ENCODE data around the gene PBX4.

PBX4 gene

GRCh38 chr19:19591133-19591825, 27.2 kb downstream of the PBX4 start:
- Histone ChIP-seq H3K27me3 (ENCODE audit: insufficient read depth, low read depth) (no peaks in the 10 kb centered on the region), H3K79me2 (ENCODE audit: insufficient read depth, low read depth) (no peaks in the 10 kb centered on the region), H3K9ac (no peak overlapping the region), H2AFZ (ENCODE audit: low read depth) (no peak overlapping the region), H3K4me2 (no peak overlapping the region), H4K20me1 (ENCODE audit: insufficient read depth) (no peaks in the 10 kb centered on the region), H3K4me3 (IDR thresholded peaks at IDR 0.05; ENCODE audit: insufficient read depth, low read depth, low read length) (no peak overlapping the region), H3K4me1 (ENCODE audit: low read depth, poor library complexity, severe bottlenecking) (no peaks in the 10 kb centered on the region), H3K27ac (no peak overlapping the region), H3K36me3 (ENCODE audit: insufficient read depth) (no peaks in the 10 kb centered on the region)
- no peak for TF ChIP-seq CTCF (conservative IDR thresholded peaks at IDR 0.05; ENCODE audit: low read depth, low read length)

- no peaks in the 10 kb centered on the region for H3K4me1 ChIP-seq (ENCODE audit: low read depth, poor library complexity, severe bottlenecking)
- no peaks in the 10 kb centered on the region for H3K36me3 ChIP-seq (ENCODE audit: insufficient read depth)
- TF ChIP-seq CTCF (conservative IDR thresholded peaks at IDR 0.05; ENCODE audit: low read depth, low read length): no peak
- no peak overlapping the region for H3K27ac ChIP-seq
- H3K4me2 ChIP-seq: no peak overlapping the region
- no peak overlapping the region for H3K9ac ChIP-seq
- H4K20me1 ChIP-seq (ENCODE audit: insufficient read depth): no peaks in the 10 kb centered on the region
- H3K27me3 ChIP-seq (ENCODE audit: insufficient read depth, low read depth): no peaks in the 10 kb centered on the region
- no peak overlapping the region for H3K4me3 ChIP-seq (IDR thresholded peaks at IDR 0.05; ENCODE audit: insufficient read depth, low read depth, low read length)
- no peaks in the 10 kb centered on the region for H3K79me2 ChIP-seq (ENCODE audit: insufficient read depth, low read depth)
- H2AFZ ChIP-seq (ENCODE audit: low read depth): no peak overlapping the region
These were observed 29.9 kb downstream of the PBX4 start for GRCh38 chr19:19588546-19588945.

GRCh38 chr19:19587771-19588170, 30.7 kb downstream of the PBX4 start:
- Histone ChIP-seq H3K36me3 (ENCODE audit: insufficient read depth) (no peaks in the 10 kb centered on the region), H3K4me2 (no peak overlapping the region), H3K4me1 (ENCODE audit: low read depth, poor library complexity, severe bottlenecking) (no peaks in the 10 kb centered on the region), H3K27ac (no peak overlapping the region), H4K20me1 (ENCODE audit: insufficient read depth) (no peaks in the 10 kb centered on the region), H3K4me3 (IDR thresholded peaks at IDR 0.05; ENCODE audit: insufficient read depth, low read depth, low read length) (no peak overlapping the region), H3K79me2 (ENCODE audit: insufficient read depth, low read depth) (no peaks in the 10 kb centered on the region), H3K9ac (no peak overlapping the region), H2AFZ (ENCODE audit: low read depth) (no peak overlapping the region), H3K27me3 (ENCODE audit: insufficient read depth, low read depth) (no peaks in the 10 kb centered on the region)
- no peak for TF ChIP-seq CTCF (conservative IDR thresholded peaks at IDR 0.05; ENCODE audit: low read depth, low read length)

- H3K4me3 ChIP-seq (IDR thresholded peaks at IDR 0.05; ENCODE audit: insufficient read depth, low read depth, low read length): no peak overlapping the region
- no peak for TF ChIP-seq CTCF (conservative IDR thresholded peaks at IDR 0.05; ENCODE audit: low read depth, low read length)
- no peaks in the 10 kb centered on the region for H4K20me1 ChIP-seq (ENCODE audit: insufficient read depth)
These were observed 34.1 kb downstream of the PBX4 start for GRCh38 chr19:19584356-19584755.

More at GRCh38 chr19:19584356-19584755, 34.1 kb downstream of the PBX4 start:
- H3K9ac ChIP-seq: no peak overlapping the region
- H3K79me2 ChIP-seq (ENCODE audit: insufficient read depth, low read depth): no peaks in the 10 kb centered on the region
- H3K27ac ChIP-seq: no peak overlapping the region
- no peaks in the 10 kb centered on the region for H3K27me3 ChIP-seq (ENCODE audit: insufficient read depth, low read depth)
- H3K4me2 ChIP-seq: no peak overlapping the region
- H3K4me1 ChIP-seq (ENCODE audit: low read depth, poor library complexity, severe bottlenecking): no peaks in the 10 kb centered on the region
- H2AFZ ChIP-seq (ENCODE audit: low read depth): no peak overlapping the region
- H3K36me3 ChIP-seq (ENCODE audit: insufficient read depth): no peaks in the 10 kb centered on the region

All from KMS-11 (cell line).